HUES48 (cell line): ENCODE data around the gene FOXO1.

Experiments
- H3K27ac ChIP-seq: one replicate; pipeline ENCODE4 v1.7.0; 2013; ENCODE audit warnings: low read depth, low read length, inconsistent platforms
- H3K27me3 ChIP-seq: 2 replicates; pipeline ENCODE4 v1.6.1; 2013; ENCODE audit warnings: mild to moderate bottlenecking, low read length; ENCODE audit not compliant: control insufficient read depth, insufficient read depth
- H3K36me3 ChIP-seq: 2 replicates; pipeline ENCODE4 v1.6.1; 2013; ENCODE audit warnings: low read length; ENCODE audit not compliant: control insufficient read depth, insufficient read depth
- H3K4me1 ChIP-seq: 2 replicates; pipeline ENCODE4 v1.6.1; 2013; ENCODE audit warnings: mild to moderate bottlenecking, low read length; ENCODE audit not compliant: control insufficient read depth, insufficient read depth
- H3K4me3 ChIP-seq: 2 replicates; pipeline ENCODE4 v1.5.1; 2013; ENCODE audit warnings: mild to moderate bottlenecking, low read depth, low read length
- H3K9ac ChIP-seq: 2 replicates; pipeline ENCODE4 v1.6.1; 2013; ENCODE audit warnings: mild to moderate bottlenecking, low read depth, low read length, moderate library complexity
- H3K9me3 ChIP-seq: 2 replicates; pipeline ENCODE4 v1.6.1; 2013; ENCODE audit warnings: low read length; ENCODE audit not compliant: control insufficient read depth, insufficient read depth

FOXO1 gene

GRCh38 chr13:40605573-40605972 lies 60.9 kb downstream of the FOXO1 start:
- H3K4me3 ChIP-seq, result no peak overlapping the region
- H3K4me1 ChIP-seq, result peaks cover 52% of the 10 kb centered on the region
- no peak overlapping the region for H3K27ac ChIP-seq
- no peaks in the 10 kb centered on the region for H3K9me3 ChIP-seq
- no peak overlapping the region for H3K9ac ChIP-seq
- H3K36me3 ChIP-seq, result no peaks in the 10 kb centered on the region; the same call in none of the 2 replicates
- H3K27me3 ChIP-seq, result no peaks in the 10 kb centered on the region

- no peaks in the 10 kb centered on the region for H3K27me3 ChIP-seq
- H3K9me3 ChIP-seq, result no peaks in the 10 kb centered on the region
- H3K27ac ChIP-seq, result no peak overlapping the region
- no peak overlapping the region for H3K9ac ChIP-seq
- no peak overlapping the region for H3K4me3 ChIP-seq
- H3K4me1 ChIP-seq, result peaks cover 52% of the 10 kb centered on the region
- H3K36me3 ChIP-seq, result no peaks in the 10 kb centered on the region; the same call in none of the 2 replicates
These were observed 62.3 kb downstream of the FOXO1 start for GRCh38 chr13:40604135-40604534.

DNA sequence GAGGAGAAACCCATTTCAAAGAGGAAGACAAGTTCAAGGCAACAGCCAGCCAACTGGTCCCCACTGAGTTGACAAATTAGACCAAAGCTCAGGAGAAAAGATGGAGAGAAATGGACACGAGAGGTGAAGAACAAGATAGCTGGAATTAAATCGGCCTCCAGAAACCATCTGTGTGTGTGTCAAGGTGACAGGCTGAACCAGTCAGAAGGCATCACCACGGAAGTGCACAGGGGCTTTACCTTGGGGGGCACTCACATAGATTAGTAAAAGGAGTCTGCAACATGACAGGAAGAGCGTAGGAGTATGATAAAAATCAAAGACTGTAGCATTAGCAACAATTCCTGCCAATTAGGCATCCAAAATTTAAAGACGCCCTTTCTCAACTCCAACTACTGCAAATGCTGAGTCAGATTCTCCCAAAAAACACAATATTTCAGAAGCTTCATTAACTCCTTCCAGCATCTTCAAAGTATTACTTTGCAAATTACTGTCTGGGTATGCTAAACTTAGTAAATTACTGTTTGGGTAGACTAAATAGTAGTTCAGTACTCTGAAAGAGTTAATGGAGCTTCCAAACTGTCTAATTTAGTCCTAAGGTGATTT lies 66.2 kb downstream of the FOXO1 start:
- Histone ChIP-seq H3K27me3 (no peaks in the 10 kb centered on the region), H3K4me3 (no peak overlapping the region), H3K9ac (no peak overlapping the region), H3K27ac (no peak overlapping the region), H3K36me3 (no peaks in the 10 kb centered on the region; the same call in 1 of the 2 replicates), H3K4me1 (peaks cover 67% of the 10 kb centered on the region), H3K9me3 (no peaks in the 10 kb centered on the region)

- H3K27ac ChIP-seq, result no peak overlapping the region
- H3K9ac ChIP-seq, result no peak overlapping the region
- no peaks in the 10 kb centered on the region for H3K27me3 ChIP-seq
- no peaks in the 10 kb centered on the region for H3K9me3 ChIP-seq
- H3K4me1 ChIP-seq, result peaks cover 70% of the 10 kb centered on the region
- no peaks in the 10 kb centered on the region; the same call in 1 of the 2 replicates for H3K36me3 ChIP-seq
- no peak overlapping the region for H3K4me3 ChIP-seq
These were observed 66.7 kb downstream of the FOXO1 start for GRCh38 chr13:40599747-40600146.

GRCh38 chr13:40599124-40599523 lies 67.3 kb downstream of the FOXO1 start:
- no peak overlapping the region for H3K27ac ChIP-seq
- H3K36me3 ChIP-seq, result no peaks in the 10 kb centered on the region; the same call in 1 of the 2 replicates
- no peak overlapping the region for H3K9ac ChIP-seq
- H3K4me1 ChIP-seq, result peaks cover 76% of the 10 kb centered on the region
- no peaks in the 10 kb centered on the region for H3K9me3 ChIP-seq
- H3K27me3 ChIP-seq, result no peaks in the 10 kb centered on the region
- H3K4me3 ChIP-seq, result no peak overlapping the region

DNA sequence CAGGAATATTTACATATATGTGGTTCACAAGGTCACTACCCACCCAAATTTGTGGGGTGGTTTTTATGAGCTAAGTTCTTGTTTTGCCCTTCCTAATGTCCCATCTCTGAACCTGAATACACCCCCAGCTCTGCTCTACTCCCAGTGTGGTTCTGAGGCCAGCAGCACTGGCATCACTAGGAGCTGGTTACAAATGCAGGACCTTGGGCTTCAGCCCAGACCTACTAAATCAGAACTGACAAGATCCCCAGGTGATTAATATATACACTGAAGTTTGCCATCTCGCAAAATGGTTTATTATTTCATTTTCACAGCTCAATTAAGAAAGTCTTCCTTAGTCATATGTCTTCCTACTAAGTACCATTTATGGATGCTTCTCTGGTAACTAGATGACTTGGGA lies 67.9 kb downstream of the FOXO1 start:
- Histone ChIP-seq H3K27ac (no peak overlapping the region), H3K27me3 (no peaks in the 10 kb centered on the region), H3K4me3 (no peak overlapping the region), H3K9me3 (no peaks in the 10 kb centered on the region), H3K9ac (no peak overlapping the region), H3K4me1 (peaks cover 76% of the 10 kb centered on the region), H3K36me3 (no peaks in the 10 kb centered on the region; the same call in 1 of the 2 replicates)

GRCh38 chr13:40597735-40598365 lies 68.6 kb downstream of the FOXO1 start:
- H3K4me1 ChIP-seq, result peaks cover 71% of the 10 kb centered on the region
- no peaks in the 10 kb centered on the region; the same call in 1 of the 2 replicates for H3K36me3 ChIP-seq
- H3K27me3 ChIP-seq, result no peaks in the 10 kb centered on the region
- H3K4me3 ChIP-seq, result no peak overlapping the region
- H3K9me3 ChIP-seq, result no peaks in the 10 kb centered on the region
- no peak overlapping the region for H3K27ac ChIP-seq
- no peak overlapping the region for H3K9ac ChIP-seq

- Histone ChIP-seq H3K4me3 (no peak overlapping the region), H3K9me3 (no peaks in the 10 kb centered on the region), H3K4me1 (peaks cover 69% of the 10 kb centered on the region), H3K27ac (no peak overlapping the region), H3K27me3 (no peaks in the 10 kb centered on the region), H3K9ac (no peak overlapping the region), H3K36me3 (no peaks in the 10 kb centered on the region)
These were observed 70.0 kb downstream of the FOXO1 start for GRCh38 chr13:40596484-40596883.

DNA sequence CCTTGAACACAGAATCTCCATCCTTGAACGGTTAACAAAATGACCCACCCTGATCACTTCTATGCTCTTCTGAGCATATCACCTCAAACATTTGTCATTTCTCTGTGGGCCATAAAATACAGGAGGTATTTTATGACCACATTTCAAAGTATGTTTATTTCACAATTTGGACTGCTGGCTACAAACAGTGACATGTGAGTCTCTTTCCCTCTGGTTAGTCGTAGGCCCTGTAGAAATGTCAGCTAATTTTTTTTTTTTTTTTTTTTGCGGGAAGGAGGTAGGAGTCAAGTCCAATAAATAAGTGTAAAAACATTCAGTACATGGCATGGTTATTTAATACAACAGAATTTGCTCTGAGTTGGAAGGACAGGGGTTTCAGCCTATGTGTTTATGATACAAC lies 70.7 kb downstream of the FOXO1 start:
- no peaks in the 10 kb centered on the region for H3K36me3 ChIP-seq
- H3K27me3 ChIP-seq, result no peaks in the 10 kb centered on the region
- no peaks in the 10 kb centered on the region for H3K9me3 ChIP-seq
- no peak overlapping the region for H3K4me3 ChIP-seq
- no peak overlapping the region for H3K9ac ChIP-seq
- H3K27ac ChIP-seq, result no peak overlapping the region
- peaks cover 70% of the 10 kb centered on the region for H3K4me1 ChIP-seq

DNA sequence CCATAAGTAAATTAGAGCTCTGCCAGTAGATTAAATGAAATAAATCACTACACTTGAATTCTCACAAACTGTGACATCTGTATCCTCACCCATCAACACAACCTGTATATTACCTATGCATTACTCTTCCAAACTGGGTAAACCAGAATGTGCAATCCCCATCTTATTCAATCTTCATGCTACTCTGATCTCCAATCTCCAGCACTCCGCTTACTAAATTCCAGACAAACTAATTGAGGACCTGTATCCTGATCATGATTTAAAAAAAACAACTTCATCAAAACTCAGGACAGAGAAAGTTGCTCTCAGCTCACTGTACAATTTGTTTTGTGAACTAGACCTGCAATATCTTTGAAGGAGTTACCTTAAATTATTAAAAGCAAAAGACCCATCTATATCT lies 74.4 kb downstream of the FOXO1 start:
- H3K4me3 ChIP-seq, result no peak overlapping the region
- H3K9me3 ChIP-seq, result no peaks in the 10 kb centered on the region
- no peaks in the 10 kb centered on the region for H3K36me3 ChIP-seq
- H3K27ac ChIP-seq, result no peak overlapping the region
- no peak overlapping the region for H3K9ac ChIP-seq
- peaks cover 70% of the 10 kb centered on the region for H3K4me1 ChIP-seq
- H3K27me3 ChIP-seq, result no peaks in the 10 kb centered on the region

GRCh38 chr13:40591091-40591490 lies 75.3 kb downstream of the FOXO1 start:
- Histone ChIP-seq H3K4me1 (peaks cover 73% of the 10 kb centered on the region), H3K36me3 (no peaks in the 10 kb centered on the region), H3K9ac (no peak overlapping the region), H3K4me3 (no peak overlapping the region), H3K9me3 (no peaks in the 10 kb centered on the region), H3K27ac (no peak overlapping the region), H3K27me3 (no peaks in the 10 kb centered on the region)
